SK-N-SH treated with all-trans-retinoic acid at 6 μM for 48 hours (cell line): ENCODE results near the gene LIME1.

Experiments
- CSDC2 ChIP-seq: fragments of 250-450 bp; sonication (Bioruptor Pico); IDR thresholded peaks from 2 replicates; pipeline ENCODE4 v1.5.0; 2020; ENCODE audit warnings: mild to moderate bottlenecking, moderate library complexity
- PPARA ChIP-seq: fragments of 250-450 bp; sonication (Bioruptor Pico); IDR thresholded peaks from 2 replicates; pipeline ENCODE4 v1.5.0; 2020; ENCODE audit warnings: mild to moderate bottlenecking, borderline replicate concordance
- RARB ChIP-seq: fragments of 250-450 bp; sonication (Bioruptor Pico); IDR thresholded peaks from 2 replicates; pipeline ENCODE4 v1.8.0; 2021; ENCODE audit warnings: mild to moderate bottlenecking, moderate library complexity
- SNAI2 ChIP-seq: fragments of 250-450 bp; sonication (Bioruptor Pico); IDR thresholded peaks from 2 replicates; pipeline ENCODE4 v1.5.0; 2020; ENCODE audit warnings: mild to moderate bottlenecking, moderate library complexity
- ZFP30 ChIP-seq: fragments of 450-650 bp; formaldehyde crosslinking; IDR thresholded peaks from 2 replicates; pipeline ENCODE4 v1.5.0; 2022; ENCODE audit warnings: mild to moderate bottlenecking, moderate library complexity
- ZNF70 ChIP-seq: fragments of 450-650 bp; formaldehyde crosslinking; IDR thresholded peaks from 2 replicates; pipeline ENCODE4 v1.5.0; 2020; ENCODE audit warnings: mild to moderate bottlenecking, moderate library complexity
- TF ChIP-seq, protein P1 (sequence below): fragments of 250-450 bp; sonication (Bioruptor Pico); IDR thresholded peaks from 2 replicates; pipeline ENCODE4 v1.8.0; 2021; ENCODE audit warnings: low read depth, mild to moderate bottlenecking, moderate library complexity, borderline replicate concordance
- TF ChIP-seq, protein P2 (sequence below): fragments of 250-450 bp; sonication (Bioruptor Pico); IDR thresholded peaks from 2 replicates; pipeline ENCODE4 v1.5.1; 2021; ENCODE audit warnings: mild to moderate bottlenecking, moderate library complexity

DNA sequence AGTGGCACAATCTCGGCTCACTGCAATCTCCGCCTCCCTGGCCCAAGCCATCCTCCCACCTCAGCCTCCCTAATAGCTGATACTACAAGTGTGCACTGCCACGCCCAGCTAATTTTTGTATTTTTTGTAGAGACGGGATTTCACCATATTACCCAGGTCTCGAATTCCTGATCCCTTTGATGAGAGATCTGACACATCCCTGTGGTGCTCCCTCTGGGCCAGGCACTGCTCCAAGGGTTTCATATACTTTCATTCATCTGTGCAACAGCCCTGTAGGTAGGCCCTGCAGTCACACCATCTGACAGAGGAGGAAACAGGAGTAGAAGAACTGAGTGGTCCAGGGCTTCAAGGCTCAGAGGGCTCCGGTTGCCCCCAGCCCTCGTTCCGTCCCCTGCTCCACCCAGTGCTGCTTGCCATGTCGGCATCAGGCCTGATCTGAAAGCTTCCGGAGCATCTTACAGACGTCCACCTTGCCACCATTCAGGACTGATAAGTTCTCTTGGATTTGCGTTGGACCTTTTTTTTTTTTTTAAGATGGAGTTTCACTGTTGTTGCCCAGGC is 25.3 kb upstream of the LIME1 start:
- TF ChIP-seq SNAI2 (CRISPR knock-in tag) = no peak
- TF ChIP-seq CSDC2 = no peak
- TF ChIP-seq RARB (CRISPR knock-in tag) = no peak
- TF ChIP-seq, protein P1, sequence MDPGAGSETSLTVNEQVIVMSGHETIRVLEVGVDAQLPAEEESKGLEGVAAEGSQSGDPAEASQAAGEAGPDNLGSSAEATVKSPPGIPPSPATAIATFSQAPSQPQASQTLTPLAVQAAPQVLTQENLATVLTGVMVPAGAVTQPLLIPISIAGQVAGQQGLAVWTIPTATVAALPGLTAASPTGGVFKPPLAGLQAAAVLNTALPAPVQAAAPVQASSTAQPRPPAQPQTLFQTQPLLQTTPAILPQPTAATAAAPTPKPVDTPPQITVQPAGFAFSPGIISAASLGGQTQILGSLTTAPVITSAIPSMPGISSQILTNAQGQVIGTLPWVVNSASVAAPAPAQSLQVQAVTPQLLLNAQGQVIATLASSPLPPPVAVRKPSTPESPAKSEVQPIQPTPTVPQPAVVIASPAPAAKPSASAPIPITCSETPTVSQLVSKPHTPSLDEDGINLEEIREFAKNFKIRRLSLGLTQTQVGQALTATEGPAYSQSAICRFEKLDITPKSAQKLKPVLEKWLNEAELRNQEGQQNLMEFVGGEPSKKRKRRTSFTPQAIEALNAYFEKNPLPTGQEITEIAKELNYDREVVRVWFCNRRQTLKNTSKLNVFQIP (CRISPR knock-in tag) = no peak
- TF ChIP-seq ZNF70 = no peak
- TF ChIP-seq ZFP30 (CRISPR knock-in tag) = no peak
- TF ChIP-seq, protein P2, sequence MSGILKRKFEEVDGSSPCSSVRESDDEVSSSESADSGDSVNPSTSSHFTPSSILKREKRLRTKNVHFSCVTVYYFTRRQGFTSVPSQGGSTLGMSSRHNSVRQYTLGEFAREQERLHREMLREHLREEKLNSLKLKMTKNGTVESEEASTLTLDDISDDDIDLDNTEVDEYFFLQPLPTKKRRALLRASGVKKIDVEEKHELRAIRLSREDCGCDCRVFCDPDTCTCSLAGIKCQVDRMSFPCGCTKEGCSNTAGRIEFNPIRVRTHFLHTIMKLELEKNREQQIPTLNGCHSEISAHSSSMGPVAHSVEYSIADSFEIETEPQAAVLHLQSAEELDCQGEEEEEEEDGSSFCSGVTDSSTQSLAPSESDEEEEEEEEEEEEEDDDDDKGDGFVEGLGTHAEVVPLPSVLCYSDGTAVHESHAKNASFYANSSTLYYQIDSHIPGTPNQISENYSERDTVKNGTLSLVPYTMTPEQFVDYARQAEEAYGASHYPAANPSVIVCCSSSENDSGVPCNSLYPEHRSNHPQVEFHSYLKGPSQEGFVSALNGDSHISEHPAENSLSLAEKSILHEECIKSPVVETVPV (CRISPR knock-in tag) = no peak
- TF ChIP-seq PPARA (CRISPR knock-in tag) = no peak
